DOHH2 (cell line): ENCODE measurements around the gene STIM2.

Source experiments
- H3F3A ChIP-seq: fragments of 200-600 bp; sonication (generic), shearing (Covaris generic); 2 replicates; pipeline ENCODE4 v1.6.0; 2016; ENCODE audit warnings: antibody characterized with exemption, mild to moderate bottlenecking; ENCODE audit not compliant: control insufficient read depth, insufficient read depth
- H3K27ac ChIP-seq: fragments of 200-600 bp; sonication (generic); 2 replicates; pipeline ENCODE4 v1.5.1; 2014; ENCODE audit warnings: low read depth, mild to moderate bottlenecking, low read length, moderate library complexity
- H3K27me3 ChIP-seq: fragments of 200-600 bp; sonication (generic); 2 replicates; pipeline ENCODE4 v1.6.1; 2014; ENCODE audit warnings: mild to moderate bottlenecking, low read length, mixed read lengths; ENCODE audit not compliant: control insufficient read depth
- H3K36me3 ChIP-seq: fragments of 200-600 bp; sonication (generic); 2 replicates; pipeline ENCODE4 v1.6.1; 2014; ENCODE audit warnings: mild to moderate bottlenecking, low read length, moderate library complexity, mixed read lengths; ENCODE audit not compliant: control insufficient read depth
- H3K4me1 ChIP-seq: fragments of 200-600 bp; sonication (generic); 2 replicates; pipeline ENCODE4 v1.6.1; 2014; ENCODE audit warnings: mild to moderate bottlenecking, low read length, mixed read lengths; ENCODE audit not compliant: control insufficient read depth
- H3K4me2 ChIP-seq: fragments of 200-600 bp; sonication (generic); 2 replicates; pipeline ENCODE4 v1.6.0; 2014; ENCODE audit warnings: mild to moderate bottlenecking, low read length, moderate library complexity
- H3K4me3 ChIP-seq: fragments of 200-600 bp; sonication (generic); 2 replicates; pipeline ENCODE4 v1.5.1; 2014; ENCODE audit warnings: mild to moderate bottlenecking, low read length, mixed read lengths
- H3K79me2 ChIP-seq: fragments of 200-600 bp; sonication (generic); 2 replicates; pipeline ENCODE4 v1.6.1; 2014; ENCODE audit warnings: mild to moderate bottlenecking, low read length, mixed read lengths; ENCODE audit not compliant: control insufficient read depth
- H3K9me2 ChIP-seq: fragments of 200-600 bp; sonication (generic); replicated peaks from 2 replicates; pipeline ENCODE4 v1.6.1; 2014; ENCODE audit warnings: mild to moderate bottlenecking, low read length, mixed read lengths; ENCODE audit not compliant: control insufficient read depth
- H3K9me3 ChIP-seq: fragments of 200-600 bp; sonication (generic); 2 replicates; pipeline ENCODE4 v1.6.1; 2014; ENCODE audit warnings: antibody characterized with exemption, low read length, mixed read lengths; ENCODE audit not compliant: control insufficient read depth, insufficient read depth
- H4K20me1 ChIP-seq: fragments of 200-600 bp; sonication (generic); 2 replicates; pipeline ENCODE4 v1.6.0; 2014; ENCODE audit warnings: low read depth, mild to moderate bottlenecking, antibody characterized with exemption, low read length, moderate library complexity; ENCODE audit not compliant: control insufficient read depth, insufficient read depth
- EZH2phosphoT487 ChIP-seq: fragments of 200-600 bp; sonication (generic); IDR thresholded peaks from 2 replicates; pipeline ENCODE4 v1.6.1; 2017; ENCODE audit warnings: borderline replicate concordance, mild to moderate bottlenecking, antibody characterized with exemption, low read length, moderate library complexity, mixed read lengths
- TF ChIP-seq, protein P1 (sequence below): fragments of 200-600 bp; sonication (generic); IDR thresholded peaks from one replicate; pipeline ENCODE4 v1.5.1; 2014; ENCODE audit warnings: antibody characterized with exemption, mild to moderate bottlenecking, low read depth, low read length; ENCODE audit not compliant: poor library complexity, severe bottlenecking

STIM2 gene

DNA sequence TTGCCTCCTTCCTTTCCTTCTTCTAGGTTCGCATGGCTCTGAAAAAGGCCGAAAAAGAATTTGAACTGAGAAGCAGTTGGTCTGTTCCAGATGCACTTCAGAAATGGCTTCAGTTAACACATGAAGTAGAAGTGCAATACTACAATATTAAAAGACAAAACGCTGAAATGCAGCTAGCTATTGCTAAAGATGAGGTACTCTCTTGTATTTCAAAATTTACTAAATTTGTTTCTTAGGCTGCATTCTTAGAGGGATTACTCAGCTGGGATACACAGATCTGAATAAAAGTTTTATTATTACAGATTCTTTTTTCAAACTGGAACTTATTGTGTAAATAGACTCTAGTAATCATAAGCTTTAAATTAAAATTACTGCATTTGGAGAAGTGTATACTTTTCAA lies 146.9 kb downstream of the STIM2 start:
- Histone ChIP-seq H3K4me3 (no peak overlapping the region), H3K27me3 (no peaks in the 10 kb centered on the region), H3K4me2 (peak overlapping the region; percentile 33; the same call in 1 of the 2 replicates), H3K79me2 (no peaks in the 10 kb centered on the region), H3K9me2 (no peaks in the 10 kb centered on the region), H3K27ac (peak overlapping the region; percentile 57), H3K9me3 (no peaks in the 10 kb centered on the region), H3K36me3 (peaks cover 74% of the 10 kb centered on the region), H3F3A (peaks cover 26% of the 10 kb centered on the region), H4K20me1 (no peaks in the 10 kb centered on the region), H3K4me1 (peaks cover 66% of the 10 kb centered on the region)
- TF ChIP-seq EZH2phosphoT487 = no peak
- TF ChIP-seq, protein P1, sequence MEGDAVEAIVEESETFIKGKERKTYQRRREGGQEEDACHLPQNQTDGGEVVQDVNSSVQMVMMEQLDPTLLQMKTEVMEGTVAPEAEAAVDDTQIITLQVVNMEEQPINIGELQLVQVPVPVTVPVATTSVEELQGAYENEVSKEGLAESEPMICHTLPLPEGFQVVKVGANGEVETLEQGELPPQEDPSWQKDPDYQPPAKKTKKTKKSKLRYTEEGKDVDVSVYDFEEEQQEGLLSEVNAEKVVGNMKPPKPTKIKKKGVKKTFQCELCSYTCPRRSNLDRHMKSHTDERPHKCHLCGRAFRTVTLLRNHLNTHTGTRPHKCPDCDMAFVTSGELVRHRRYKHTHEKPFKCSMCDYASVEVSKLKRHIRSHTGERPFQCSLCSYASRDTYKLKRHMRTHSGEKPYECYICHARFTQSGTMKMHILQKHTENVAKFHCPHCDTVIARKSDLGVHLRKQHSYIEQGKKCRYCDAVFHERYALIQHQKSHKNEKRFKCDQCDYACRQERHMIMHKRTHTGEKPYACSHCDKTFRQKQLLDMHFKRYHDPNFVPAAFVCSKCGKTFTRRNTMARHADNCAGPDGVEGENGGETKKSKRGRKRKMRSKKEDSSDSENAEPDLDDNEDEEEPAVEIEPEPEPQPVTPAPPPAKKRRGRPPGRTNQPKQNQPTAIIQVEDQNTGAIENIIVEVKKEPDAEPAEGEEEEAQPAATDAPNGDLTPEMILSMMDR = no peak

DNA sequence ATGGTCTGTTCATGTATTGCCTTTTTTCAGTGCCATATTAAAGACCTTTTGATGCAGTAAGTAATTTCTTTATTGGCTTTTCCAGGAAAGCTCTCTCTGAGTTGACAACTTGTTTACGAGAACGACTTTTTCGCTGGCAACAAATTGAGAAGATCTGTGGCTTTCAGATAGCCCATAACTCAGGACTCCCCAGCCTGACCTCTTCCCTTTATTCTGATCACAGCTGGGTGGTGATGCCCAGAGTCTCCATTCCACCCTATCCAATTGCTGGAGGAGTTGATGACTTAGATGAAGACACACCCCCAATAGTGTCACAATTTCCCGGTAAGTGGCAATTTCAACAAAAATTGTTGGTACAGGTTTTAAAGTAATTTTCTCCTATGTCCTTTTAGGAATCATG lies 148.0 kb downstream of the STIM2 start:
- peaks cover 22% of the 10 kb centered on the region for H3F3A ChIP-seq
- H3K79me2 ChIP-seq = 0 out of 2 replicates have a peak, but pooled peaks cover 2% of the 10 kb centered on the region
- TF ChIP-seq, protein P1 = no peak
- TF ChIP-seq EZH2phosphoT487 = no peak
- H3K9me3 ChIP-seq = no peaks in the 10 kb centered on the region
- H3K4me3 ChIP-seq = no peak overlapping the region
- H3K36me3 ChIP-seq = peaks cover 64% of the 10 kb centered on the region
- no peaks in the 10 kb centered on the region for H4K20me1 ChIP-seq
- peaks cover 57% of the 10 kb centered on the region for H3K4me1 ChIP-seq
- no peaks in the 10 kb centered on the region for H3K9me2 ChIP-seq
- no peaks in the 10 kb centered on the region for H3K27me3 ChIP-seq
- H3K27ac ChIP-seq = no peak overlapping the region
- H3K4me2 ChIP-seq = no peak overlapping the region

DNA sequence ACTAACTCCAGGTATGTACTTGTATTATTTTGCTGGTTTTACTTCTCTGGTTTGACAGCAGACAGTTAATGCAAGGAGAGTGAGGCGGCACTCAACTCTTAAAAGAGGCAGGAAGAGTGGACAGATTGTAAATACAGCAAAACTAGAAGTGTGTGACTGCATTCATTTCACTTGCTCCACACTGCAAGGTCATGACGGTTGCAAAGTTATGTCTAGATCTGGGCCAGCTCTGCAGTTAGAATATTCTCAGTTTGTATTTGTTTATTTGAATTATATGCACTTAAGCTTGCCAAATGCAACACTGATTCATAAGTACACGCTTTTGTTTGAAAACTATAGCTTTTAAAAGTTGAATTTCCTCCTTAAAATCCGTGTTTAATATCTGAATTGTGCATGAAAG lies 148.9 kb downstream of the STIM2 start:
- Histone ChIP-seq H3K9me2 (no peaks in the 10 kb centered on the region), H3K4me3 (no peak overlapping the region), H3K4me2 (no peak overlapping the region), H3F3A (peaks cover 22% of the 10 kb centered on the region), H3K27ac (peak overlapping the region; percentile 18; the same call in 1 of the 2 replicates), H3K9me3 (no peaks in the 10 kb centered on the region), H3K79me2 (0 out of 2 replicates have a peak, but pooled peaks cover 2% of the 10 kb centered on the region), H3K36me3 (peaks cover 58% of the 10 kb centered on the region), H3K27me3 (no peaks in the 10 kb centered on the region), H3K4me1 (peaks cover 48% of the 10 kb centered on the region), H4K20me1 (no peaks in the 10 kb centered on the region)
- TF ChIP-seq, protein P1 = no peak
- TF ChIP-seq EZH2phosphoT487 = no peak
